Left ventricle myocardium inferior (tissue), 1 donor: ENCODE results near the gene PARD3B. TPM values are rescaled to one million over a fixed set of nuclear protein-coding genes. Genes with fewer than 3 reads are reported as not detected.
A peak's percentile ranks its signal among the peaks of the same experiment; 100 is the strongest.

Source experiments
- DNase-seq: peaks from one replicate; pipeline ENCODE4 v3.0.0-alpha.2; 2020
- H3K27ac ChIP-seq: fragments of 200-600 bp; replicated peaks from 2 replicates; pipeline ENCODE4 v1.8.0; 2021
- H3K27me3 ChIP-seq: fragments of 200-600 bp; 2 replicates; pipeline ENCODE4 v1.8.0; 2021; ENCODE audit warnings: low read depth
- H3K36me3 ChIP-seq: fragments of 200-600 bp; 2 replicates; pipeline ENCODE4 v1.8.0; 2021
- H3K4me1 ChIP-seq: fragments of 200-600 bp; 2 replicates; pipeline ENCODE4 v1.8.0; 2021
- H3K4me3 ChIP-seq: fragments of 200-600 bp; 2 replicates; pipeline ENCODE4 v1.8.0; 2021; ENCODE audit warnings: mild to moderate bottlenecking, moderate library complexity
- H3K9me3 ChIP-seq: fragments of 200-600 bp; replicated peaks from 2 replicates; pipeline ENCODE4 v1.8.0; 2021
- intact Hi-C: fragments of 100-400 bp; cut with micrococcal nuclease; formaldehyde crosslinking; loops from one replicate; pipeline ENCODE4 v1.11.0; 2022
- total RNA-seq: library from RNA; stranded (reverse); fragmentation: NEBNext Ultra II Directional; extraction: Animal tissue kit (Norgen Biotek cat#: 25700); gene quantifications from one replicate; pipeline ENCODE4 v1.2.1, GENCODE V29; 2021
- TF ChIP-seq, protein P1 (sequence below): fragments of 200-600 bp; IDR thresholded peaks from 2 replicates; pipeline ENCODE4 v1.8.0; 2021; ENCODE audit warnings: antibody characterized with exemption, mild to moderate bottlenecking, borderline replicate concordance
- donor health status: DM: no; HTN: yes; CAD: no; lungs with severe emphysema.

PARD3B gene
- total RNA-seq, 1 donor from 2014 or later = 9.1 TPM

DNA sequence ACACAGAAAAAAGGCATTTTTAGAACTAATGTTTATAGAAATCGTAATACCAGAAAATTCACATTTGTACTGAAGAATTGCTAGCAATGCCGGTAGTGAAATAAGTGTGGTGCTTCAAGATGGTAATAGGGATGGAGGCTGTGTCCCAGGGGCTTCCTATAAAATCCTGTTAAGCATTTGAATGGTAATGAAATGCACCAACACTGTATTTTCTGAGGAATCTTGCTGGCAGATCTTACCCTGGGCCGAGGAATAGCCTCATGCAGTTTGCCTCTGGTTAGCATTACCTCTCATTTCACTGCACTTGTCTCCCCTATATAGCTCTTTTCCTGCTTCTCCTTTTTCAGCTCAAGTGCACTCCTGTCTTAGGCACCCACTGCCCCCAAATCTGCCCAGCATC is 635.5 kb downstream of the PARD3B start:
- TF ChIP-seq, protein P1, sequence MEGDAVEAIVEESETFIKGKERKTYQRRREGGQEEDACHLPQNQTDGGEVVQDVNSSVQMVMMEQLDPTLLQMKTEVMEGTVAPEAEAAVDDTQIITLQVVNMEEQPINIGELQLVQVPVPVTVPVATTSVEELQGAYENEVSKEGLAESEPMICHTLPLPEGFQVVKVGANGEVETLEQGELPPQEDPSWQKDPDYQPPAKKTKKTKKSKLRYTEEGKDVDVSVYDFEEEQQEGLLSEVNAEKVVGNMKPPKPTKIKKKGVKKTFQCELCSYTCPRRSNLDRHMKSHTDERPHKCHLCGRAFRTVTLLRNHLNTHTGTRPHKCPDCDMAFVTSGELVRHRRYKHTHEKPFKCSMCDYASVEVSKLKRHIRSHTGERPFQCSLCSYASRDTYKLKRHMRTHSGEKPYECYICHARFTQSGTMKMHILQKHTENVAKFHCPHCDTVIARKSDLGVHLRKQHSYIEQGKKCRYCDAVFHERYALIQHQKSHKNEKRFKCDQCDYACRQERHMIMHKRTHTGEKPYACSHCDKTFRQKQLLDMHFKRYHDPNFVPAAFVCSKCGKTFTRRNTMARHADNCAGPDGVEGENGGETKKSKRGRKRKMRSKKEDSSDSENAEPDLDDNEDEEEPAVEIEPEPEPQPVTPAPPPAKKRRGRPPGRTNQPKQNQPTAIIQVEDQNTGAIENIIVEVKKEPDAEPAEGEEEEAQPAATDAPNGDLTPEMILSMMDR = no peak
- H3K27ac ChIP-seq = no peak overlapping the region
- intact Hi-C loops = no loop called here
- H3K27me3 ChIP-seq = no peaks in the 10 kb centered on the region
- no peak overlapping the region for H3K4me3 ChIP-seq
- DNase-seq = no peak
- H3K36me3 ChIP-seq = no peaks in the 10 kb centered on the region
- H3K4me1 ChIP-seq = no peaks in the 10 kb centered on the region
- no peaks in the 10 kb centered on the region for H3K9me3 ChIP-seq

DNA sequence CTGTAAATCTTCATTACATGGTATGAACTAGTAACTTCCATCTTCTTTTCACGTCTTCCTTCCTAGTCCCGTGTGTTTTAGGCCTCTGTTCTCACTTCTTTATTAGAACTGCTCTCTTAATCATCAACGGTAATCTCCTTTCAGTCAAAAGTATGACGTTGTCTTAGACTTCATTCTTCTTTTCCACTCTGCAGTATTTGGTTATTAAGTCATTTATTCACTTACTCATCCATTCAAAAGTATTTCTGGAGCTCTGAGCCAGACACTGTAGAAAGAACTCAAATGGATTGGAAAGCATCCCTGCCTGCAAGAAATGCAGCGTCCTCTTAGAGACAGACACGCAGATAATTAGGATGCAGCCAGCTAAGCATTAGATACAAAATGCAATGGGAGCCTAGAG is 642.5 kb downstream of the PARD3B start:
- H3K36me3 ChIP-seq = no peaks in the 10 kb centered on the region
- intact Hi-C loops = no loop called here
- H3K9me3 ChIP-seq = no peaks in the 10 kb centered on the region
- H3K4me1 ChIP-seq = no peaks in the 10 kb centered on the region
- DNase-seq = no peak
- TF ChIP-seq, protein P1 = no peak
- H3K4me3 ChIP-seq = no peak overlapping the region
- H3K27me3 ChIP-seq = no peaks in the 10 kb centered on the region
- no peak overlapping the region for H3K27ac ChIP-seq

DNA sequence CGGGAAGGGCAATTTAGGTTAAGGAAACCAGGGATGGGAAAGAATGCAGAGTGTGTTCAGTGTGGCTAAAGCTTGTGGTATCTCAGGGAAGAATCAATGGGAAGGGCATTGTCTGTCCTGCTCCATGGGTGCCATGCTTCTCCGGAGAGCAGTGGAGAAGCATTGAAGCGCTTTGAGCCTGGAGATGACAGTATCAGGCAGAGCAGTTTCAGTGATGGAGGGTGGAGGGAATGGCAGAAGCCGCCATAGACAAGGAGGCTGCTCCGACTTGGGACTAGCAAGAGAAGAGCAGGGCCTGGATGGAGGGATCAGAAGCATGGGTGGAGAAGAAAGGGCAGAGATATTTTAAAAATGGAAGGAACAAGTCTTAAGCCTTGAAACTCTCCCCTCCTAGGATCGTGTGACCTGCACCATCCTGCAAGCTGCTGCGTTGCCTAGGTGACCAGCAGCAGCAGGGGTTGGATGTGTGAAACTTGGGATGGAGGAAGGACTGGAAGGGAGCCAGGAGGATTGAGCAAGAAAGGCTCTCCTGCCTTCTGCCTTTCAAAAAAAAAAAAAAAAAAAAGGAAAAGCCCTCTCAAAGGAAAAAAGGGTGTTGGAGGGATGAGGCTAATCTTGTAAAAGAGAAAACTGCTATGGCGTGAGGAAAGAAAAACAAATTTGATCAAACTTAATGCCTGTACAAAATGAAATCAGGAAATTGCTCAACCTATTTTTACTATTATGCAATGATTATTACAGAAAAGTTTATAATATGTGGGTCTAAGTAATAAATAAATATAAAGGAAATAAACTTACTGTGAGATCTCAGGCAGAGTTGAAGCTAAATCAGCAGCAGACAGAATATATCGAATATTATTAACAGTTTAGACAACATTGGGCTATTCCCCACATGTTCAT is 643.2 kb downstream of the PARD3B start:
- intact Hi-C loops = no loop called here

DNA sequence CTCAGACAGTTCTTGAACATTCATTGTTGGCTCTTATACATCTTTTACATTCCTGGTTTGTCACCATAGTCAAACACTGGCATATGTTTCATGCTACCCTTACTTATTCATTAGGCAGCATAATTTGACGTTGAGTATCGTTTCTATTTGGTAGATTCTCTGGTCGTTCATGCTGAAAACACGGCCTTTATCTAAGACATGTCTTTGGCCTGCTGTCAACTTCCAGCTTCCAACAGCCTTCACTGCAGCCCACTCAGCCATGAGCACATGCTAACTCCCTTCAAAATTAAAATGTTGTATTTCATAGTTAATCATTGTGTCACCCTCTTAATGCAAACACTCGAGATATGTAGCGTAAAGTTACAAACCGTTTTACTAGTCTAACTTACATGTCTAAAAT is 644.0 kb downstream of the PARD3B start:
- intact Hi-C loops = no loop called here
- no peaks in the 10 kb centered on the region for H3K4me1 ChIP-seq
- no peak overlapping the region for H3K27ac ChIP-seq
- no peaks in the 10 kb centered on the region for H3K27me3 ChIP-seq
- TF ChIP-seq, protein P1 = no peak
- no peak overlapping the region for H3K4me3 ChIP-seq
- DNase-seq = no peak
- no peaks in the 10 kb centered on the region for H3K9me3 ChIP-seq
- no peaks in the 10 kb centered on the region for H3K36me3 ChIP-seq

More for the DNA sequence above, 643.2 kb downstream of the PARD3B start:
- Histone ChIP-seq H3K4me3 (no peak overlapping the region), H3K36me3 (no peaks in the 10 kb centered on the region), H3K9me3 (no peaks in the 10 kb centered on the region), H3K27ac (no peak overlapping the region), H3K4me1 (no peaks in the 10 kb centered on the region), H3K27me3 (no peaks in the 10 kb centered on the region)
- peak; percentile 62 for DNase-seq
- TF ChIP-seq, protein P1 = no peak

DNA sequence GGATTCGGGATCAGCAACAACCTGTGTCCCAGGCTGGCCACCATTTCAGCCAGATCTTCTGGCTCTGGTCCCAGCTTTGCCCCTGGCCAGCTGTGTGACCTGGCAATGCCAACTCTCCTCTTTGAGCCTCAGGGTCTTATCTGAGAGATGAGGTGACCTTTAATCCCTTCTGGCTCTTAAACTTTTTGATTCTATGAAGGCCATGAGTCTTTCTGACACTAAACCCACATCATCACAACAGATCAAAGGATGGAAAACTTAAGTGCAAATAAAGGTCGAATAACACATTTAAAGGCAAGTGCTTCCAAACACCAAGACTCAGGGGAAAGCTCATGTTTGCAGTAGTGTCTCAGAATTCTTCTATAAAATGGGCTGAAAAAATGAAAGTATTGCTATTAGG is 645.3 kb downstream of the PARD3B start:
- no peak overlapping the region for H3K4me3 ChIP-seq
- H3K4me1 ChIP-seq = no peaks in the 10 kb centered on the region
- no peaks in the 10 kb centered on the region for H3K9me3 ChIP-seq
- H3K27me3 ChIP-seq = no peaks in the 10 kb centered on the region
- intact Hi-C loops = no loop called here
- DNase-seq = no peak
- no peaks in the 10 kb centered on the region for H3K36me3 ChIP-seq
- TF ChIP-seq, protein P1 = no peak
- H3K27ac ChIP-seq = no peak overlapping the region
